ENCODE results near the gene MGAT4C. TPM values are rescaled to one million over a fixed set of nuclear protein-coding genes. Genes with fewer than 3 reads are reported as not detected.

Gene MGAT4C
- total and polyA plus RNA-seq, 2 experiments from 2014 or later: 2.9 to 4.8 TPM

- Histone ChIP-seq H3K27me3 (no peaks in the 10 kb centered on the region), H3K4me1 (ENCODE audit: insufficient read depth) (no peaks in the 10 kb centered on the region)
Observed at GRCh38 chr12:86247871-86248270, 8.3 kb downstream of the MGAT4C start.

GRCh38 chr12:86241600-86241999 lies 14.6 kb downstream of the MGAT4C start:
- no peaks in the 10 kb centered on the region for H3K9me2 ChIP-seq (replicated peaks; ENCODE audit: insufficient read depth)
- TF ChIP-seq EZH2 (IDR thresholded peaks at IDR 0.05; ENCODE audit: borderline replicate concordance) (no peak), EZH2phosphoT487 (IDR thresholded peaks at IDR 0.05; ENCODE audit: low read depth, severe bottlenecking, unreplicated experiment) (no peak), CTCF (IDR thresholded peaks at IDR 0.05; ENCODE audit: poor library complexity) (no peak)
- no peaks in the 10 kb centered on the region for H3K36me3 ChIP-seq (replicated peaks; ENCODE audit: insufficient read depth, low read depth)
- no peak for DNase-seq (ENCODE audit: low spot score)
- H3K4me1 ChIP-seq (ENCODE audit: insufficient read depth): no peaks in the 10 kb centered on the region
- no peaks in the 10 kb centered on the region for H4K20me1 ChIP-seq (ENCODE audit: insufficient read depth, poor library complexity, severe bottlenecking)
- H3K79me2 ChIP-seq: no peaks in the 10 kb centered on the region
- H2AFZ ChIP-seq: no peak overlapping the region
- no peaks in the 10 kb centered on the region for H3K9me3 ChIP-seq (ENCODE audit: low read depth)
- H3K27me3 ChIP-seq: no peaks in the 10 kb centered on the region
- no peak overlapping the region for H3K4me3 ChIP-seq
- H3K27ac ChIP-seq: no peak overlapping the region
- WGBS (ENCODE audit: low lambda C conversion rate, missing lambda C conversion rate): 78% methylated on average over 2 of the region's 2 CpGs
- no peak overlapping the region for H3K4me2 ChIP-seq

More at GRCh38 chr12:86247871-86248270, 8.3 kb downstream of the MGAT4C start:
- no peak for DNase-seq (ENCODE audit: low spot score)
- H3K4me3 ChIP-seq: no peak overlapping the region
- H3K9me3 ChIP-seq (ENCODE audit: low read depth): no peaks in the 10 kb centered on the region
- H3K36me3 ChIP-seq (replicated peaks; ENCODE audit: insufficient read depth, low read depth): no peaks in the 10 kb centered on the region
- no peaks in the 10 kb centered on the region for H3K79me2 ChIP-seq
- no peak overlapping the region for H3K4me2 ChIP-seq
- H4K20me1 ChIP-seq (ENCODE audit: insufficient read depth, poor library complexity, severe bottlenecking): no peaks in the 10 kb centered on the region
- H3K27ac ChIP-seq: no peak overlapping the region
- H3K9me2 ChIP-seq (replicated peaks; ENCODE audit: insufficient read depth): no peaks in the 10 kb centered on the region
- H2AFZ ChIP-seq: no peak overlapping the region
- no peak for TF ChIP-seq CTCF (IDR thresholded peaks at IDR 0.05; ENCODE audit: poor library complexity)
- TF ChIP-seq EZH2phosphoT487 (IDR thresholded peaks at IDR 0.05; ENCODE audit: low read depth, severe bottlenecking, unreplicated experiment): no peak
- TF ChIP-seq EZH2 (IDR thresholded peaks at IDR 0.05; ENCODE audit: borderline replicate concordance): no peak

- WGBS (ENCODE audit: low lambda C conversion rate, missing lambda C conversion rate): 79% methylated on average over 2 of the region's 2 CpGs
- Histone ChIP-seq H2AFZ (no peak overlapping the region), H4K20me1 (ENCODE audit: insufficient read depth, poor library complexity, severe bottlenecking) (no peaks in the 10 kb centered on the region), H3K27ac (no peak overlapping the region), H3K27me3 (no peaks in the 10 kb centered on the region), H3K9me3 (ENCODE audit: low read depth) (no peaks in the 10 kb centered on the region), H3K36me3 (replicated peaks; ENCODE audit: insufficient read depth, low read depth) (no peaks in the 10 kb centered on the region), H3K4me1 (ENCODE audit: insufficient read depth) (no peaks in the 10 kb centered on the region), H3K4me2 (no peak overlapping the region), H3K9me2 (replicated peaks; ENCODE audit: insufficient read depth) (no peaks in the 10 kb centered on the region), H3K79me2 (no peaks in the 10 kb centered on the region), H3K4me3 (no peak overlapping the region)
- TF ChIP-seq EZH2 (IDR thresholded peaks at IDR 0.05; ENCODE audit: borderline replicate concordance) (no peak), EZH2phosphoT487 (IDR thresholded peaks at IDR 0.05; ENCODE audit: low read depth, severe bottlenecking, unreplicated experiment) (no peak), CTCF (IDR thresholded peaks at IDR 0.05; ENCODE audit: poor library complexity) (no peak)
- DNase-seq (ENCODE audit: low spot score): no peak
Observed at GRCh38 chr12:86234316-86234855, 21.8 kb downstream of the MGAT4C start.

GRCh38 chr12:86233126-86233525 lies 23.1 kb downstream of the MGAT4C start:
- no peak overlapping the region for H3K4me2 ChIP-seq

More at GRCh38 chr12:86233126-86233525, 23.1 kb downstream of the MGAT4C start:
- H3K79me2 ChIP-seq: no peaks in the 10 kb centered on the region
- H4K20me1 ChIP-seq (ENCODE audit: insufficient read depth, poor library complexity, severe bottlenecking): no peaks in the 10 kb centered on the region
- no peak for TF ChIP-seq EZH2 (IDR thresholded peaks at IDR 0.05; ENCODE audit: borderline replicate concordance)
- TF ChIP-seq CTCF (IDR thresholded peaks at IDR 0.05; ENCODE audit: poor library complexity): no peak
- TF ChIP-seq EZH2phosphoT487 (IDR thresholded peaks at IDR 0.05; ENCODE audit: low read depth, severe bottlenecking, unreplicated experiment): no peak
- 88% methylated on average over 2 of the region's 2 CpGs for WGBS (ENCODE audit: low lambda C conversion rate, missing lambda C conversion rate)
- H3K27ac ChIP-seq: no peak overlapping the region
- no peak overlapping the region for H3K4me3 ChIP-seq
- DNase-seq (ENCODE audit: low spot score): peak; percentile 19
- no peaks in the 10 kb centered on the region for H3K9me2 ChIP-seq (replicated peaks; ENCODE audit: insufficient read depth)
- no peaks in the 10 kb centered on the region for H3K36me3 ChIP-seq (replicated peaks; ENCODE audit: insufficient read depth, low read depth)
- H3K4me1 ChIP-seq (ENCODE audit: insufficient read depth): no peaks in the 10 kb centered on the region
- no peak overlapping the region for H2AFZ ChIP-seq
- no peaks in the 10 kb centered on the region for H3K27me3 ChIP-seq
- H3K9me3 ChIP-seq (ENCODE audit: low read depth): no peaks in the 10 kb centered on the region

Data from hepatocyte (in vitro differentiated cells).